HG02759 (cell line): ENCODE measurements around the gene ZNF283.

Experiments used
- ATAC-seq: cut with Tn5 transposase; IDR thresholded peaks from one replicate; pipeline ENCODE4 v1.9.1; 2021; ENCODE audit warnings: mild to moderate bottlenecking, moderate library complexity; ENCODE audit not compliant: unreplicated experiment

Gene ZNF283

DNA sequence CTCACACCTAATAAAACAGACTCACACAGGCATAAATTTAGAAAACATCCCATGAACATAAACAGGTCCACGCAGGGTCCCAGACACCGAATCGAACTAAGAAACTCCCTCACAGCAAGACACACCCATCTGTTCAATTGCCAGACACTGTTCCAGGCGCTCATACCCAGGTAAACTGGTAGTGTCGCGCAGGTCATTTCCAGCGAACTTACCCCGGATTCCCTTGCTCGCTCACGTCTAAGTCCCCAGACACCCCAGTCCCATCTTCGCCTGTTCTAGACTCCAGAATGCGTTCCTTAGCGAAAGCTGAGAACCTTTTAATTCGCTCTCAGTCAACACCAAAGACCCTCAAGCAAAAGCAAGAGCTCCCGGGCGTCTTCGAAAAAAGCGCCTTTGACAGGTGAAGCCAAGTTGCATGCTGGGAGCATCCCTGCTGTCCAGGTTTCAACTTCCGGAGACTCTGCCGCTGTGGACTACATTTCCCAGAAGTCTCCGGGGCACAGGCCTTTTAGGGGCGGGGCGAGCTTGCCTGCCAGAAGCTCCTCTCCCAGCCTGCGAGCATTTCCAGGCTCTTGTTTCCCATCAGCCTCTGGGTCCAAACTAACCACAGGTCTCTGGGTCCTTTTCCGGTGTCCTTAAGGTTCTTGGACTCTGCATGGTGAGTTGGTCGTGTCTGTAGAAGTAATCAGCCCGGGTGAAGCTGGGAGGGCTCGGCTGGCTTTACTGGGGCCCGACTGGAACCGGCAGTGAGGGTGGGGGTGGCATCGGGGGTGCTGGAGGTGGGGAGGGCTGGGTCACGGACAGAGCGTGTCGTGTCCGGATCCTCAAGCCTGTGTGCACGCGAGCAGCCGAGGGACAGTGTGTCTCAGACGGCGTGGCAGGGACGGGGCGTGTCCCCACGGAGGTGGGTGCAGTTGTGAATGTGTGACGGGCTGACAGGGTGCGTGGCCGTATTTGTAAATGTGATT, at the start of gene ZNF283:
TSS of gene ZNF283 (plus strand) at position 535 of the 968 bp plus-strand sequence. CDS start 6,184 bp downstream, outside the sequence.
- peak; percentile 94 for ATAC-seq

- no peak for ATAC-seq
Observed at GRCh38 chr19:43778651-43779050, 48.5 kb upstream of the ZNF283 start.

- ATAC-seq: no peak
Observed at GRCh38 chr19:43779147-43779819, 47.8 kb upstream of the ZNF283 start.

- ATAC-seq: no peak
Observed at GRCh38 chr19:43779820-43780219, 47.3 kb upstream of the ZNF283 start.

GRCh38 chr19:43780706-43781525, 46.2 kb upstream of the ZNF283 start, which contains the start of gene KCNN4:
KCNN4 (minus strand) TSS chr19:43780973; CDS start chr19:43780861, 112 bp downstream.
- ATAC-seq: peak; percentile 43

DNA sequence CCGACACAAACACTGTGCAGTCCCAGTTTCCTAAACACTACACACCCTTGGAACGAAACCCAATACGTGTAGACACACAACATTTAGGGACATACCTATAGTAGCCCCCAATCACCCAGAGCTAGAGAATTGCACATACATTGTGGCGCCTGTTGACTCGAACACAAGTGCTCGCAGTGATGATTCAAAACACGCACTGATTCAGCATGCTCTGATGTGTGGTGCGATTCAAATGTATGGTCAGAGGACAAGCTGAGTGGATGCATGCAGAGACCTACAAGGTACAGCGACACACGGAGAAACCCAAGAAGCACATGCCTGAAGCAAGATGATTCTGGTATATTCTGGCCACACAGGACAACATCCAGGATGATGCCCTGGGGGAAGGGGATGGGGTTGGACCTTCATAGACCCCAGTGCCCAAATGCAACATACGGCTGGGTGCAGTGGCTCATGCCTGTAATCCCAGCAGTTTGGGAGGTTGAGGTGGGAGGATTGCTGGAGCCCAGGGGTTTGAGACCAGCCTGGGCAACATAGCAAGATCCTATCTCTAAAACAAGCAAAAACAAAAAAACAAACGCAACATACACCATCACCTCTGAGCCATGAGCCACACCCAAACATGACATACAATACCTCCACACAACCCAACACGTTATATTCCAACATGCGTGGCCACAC, 45.4 kb upstream of the ZNF283 start:
- no peak for ATAC-seq

DNA sequence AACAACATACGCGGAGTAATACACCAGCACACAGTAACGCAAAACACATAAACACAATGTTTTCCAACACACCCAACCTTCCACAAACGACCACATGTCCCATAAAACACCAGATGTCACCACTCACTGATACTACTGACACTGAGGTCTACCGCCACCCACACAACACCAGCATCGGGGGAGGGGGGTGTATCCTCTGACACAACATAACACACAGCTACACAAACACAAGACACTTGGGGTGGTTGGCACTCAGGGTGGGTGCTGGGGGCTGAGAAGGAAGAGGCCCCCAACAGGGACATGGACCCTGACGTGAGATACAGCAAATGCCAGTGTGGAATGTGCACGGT, 44.8 kb upstream of the ZNF283 start:
- ATAC-seq: no peak

GRCh38 chr19:43782689-43783231, 44.4 kb upstream of the ZNF283 start:
- ATAC-seq: no peak

- ATAC-seq: no peak
Observed at GRCh38 chr19:43783636-43784035, 43.5 kb upstream of the ZNF283 start.

DNA sequence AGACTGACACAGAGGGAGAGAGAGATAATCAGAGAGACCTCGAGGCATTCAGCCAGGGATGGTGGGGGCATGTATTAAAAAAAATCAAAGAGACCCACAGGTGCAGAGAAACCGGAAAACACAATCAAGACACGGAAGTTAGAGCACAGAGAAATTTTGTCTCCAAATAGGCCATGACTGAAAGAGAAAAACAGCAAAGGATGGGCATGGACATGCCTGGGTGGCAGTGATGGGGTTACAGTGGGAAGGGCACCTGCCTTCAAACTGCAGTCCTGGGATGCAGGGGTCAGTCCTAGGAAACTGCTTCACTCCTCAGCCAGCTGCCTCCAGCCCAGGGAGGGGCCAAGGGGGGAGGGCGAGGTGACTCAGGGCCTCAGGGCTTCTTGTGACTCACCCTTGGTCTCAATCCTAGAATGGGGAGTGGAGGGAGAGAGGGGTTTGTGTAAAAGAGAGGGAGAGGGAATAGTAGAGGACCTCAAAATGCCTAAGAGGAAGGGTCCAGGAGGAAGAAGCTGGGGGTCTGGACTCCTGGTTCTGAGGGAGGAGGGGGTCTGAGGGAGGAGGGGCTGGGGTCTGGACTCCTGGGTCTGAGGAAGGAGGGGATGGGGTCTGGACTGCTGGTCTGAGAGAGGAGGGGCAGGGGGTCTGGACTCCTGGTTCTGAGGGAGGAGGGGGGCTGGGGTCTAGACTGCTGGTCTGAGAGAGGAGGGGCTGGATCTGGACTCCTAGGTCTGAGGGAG, 42.7 kb upstream of the ZNF283 start:
- ATAC-seq: peak; percentile 23

- ATAC-seq: peak; percentile 33
Observed at GRCh38 chr19:43784981-43785808, 41.9 kb upstream of the ZNF283 start.

GRCh38 chr19:43786665-43787064, 40.5 kb upstream of the ZNF283 start:
- ATAC-seq: no peak

GRCh38 chr19:43789029-43789428, 38.1 kb upstream of the ZNF283 start:
- ATAC-seq: no peak

DNA sequence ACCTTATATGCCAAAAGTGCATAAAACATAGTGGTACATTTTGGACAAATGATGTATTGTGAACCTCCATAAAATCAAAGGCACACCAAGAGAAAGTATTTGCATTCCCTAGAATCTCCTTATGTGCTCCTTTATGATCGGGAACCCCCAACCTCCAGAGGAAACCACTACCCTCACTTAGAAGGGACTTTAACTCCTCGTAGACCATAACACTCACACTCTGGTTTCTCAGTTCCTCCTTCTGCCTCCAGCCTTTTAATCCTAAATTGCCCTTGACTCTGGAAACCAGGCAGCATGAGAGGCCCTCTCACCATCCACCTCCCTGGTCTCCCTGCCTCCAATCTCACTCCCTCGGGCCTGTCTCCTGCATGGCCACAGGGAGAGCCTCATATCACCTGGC, 36.5 kb upstream of the ZNF283 start:
- ATAC-seq: no peak

GRCh38 chr19:43797118-43797517, 30.0 kb upstream of the ZNF283 start:
- no peak for ATAC-seq

GRCh38 chr19:43797556-43797955, 29.6 kb upstream of the ZNF283 start:
- no peak for ATAC-seq

DNA sequence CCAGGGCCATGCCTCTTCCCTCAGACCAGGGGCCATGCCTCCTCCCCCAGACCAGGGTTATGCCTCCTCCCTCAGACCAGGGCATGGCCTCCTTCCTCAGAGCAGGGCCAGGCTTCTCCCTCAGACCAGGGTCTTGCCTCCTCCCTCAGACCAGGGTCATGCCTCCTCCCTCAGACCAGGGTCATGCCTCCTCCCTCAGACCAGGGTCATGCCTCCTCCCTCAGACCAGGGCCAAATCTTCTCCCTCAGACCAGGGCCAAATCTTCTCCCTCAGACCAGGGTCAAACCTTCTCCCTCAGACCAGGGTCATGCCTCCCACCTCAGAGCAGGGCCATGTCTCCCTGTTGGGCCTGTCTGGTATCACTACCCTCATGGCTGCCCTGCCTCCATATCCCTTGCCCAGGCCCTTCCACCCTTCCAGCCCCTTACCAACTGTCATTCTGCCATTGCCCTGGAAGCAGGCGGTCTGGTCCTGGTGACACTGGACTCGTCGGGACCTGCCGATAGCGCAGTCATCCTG, 29.0 kb upstream of the ZNF283 start:
- ATAC-seq: no peak
